ENCODE measurements around the gene FAM50B.

The FAM50B gene

GRCh38 chr6:3819161-3820110 is 29.7 kb upstream of the FAM50B start:
- H3K4me3 ChIP-seq (replicated peaks; ENCODE audit: low read depth, low read length) = no peak overlapping the region
- no peak for TF ChIP-seq CTCF (IDR thresholded peaks at IDR 0.05; ENCODE audit: low read depth, low read length, missing control alignments)
- DNase-seq (ENCODE audit: extremely low read depth, low read depth) = no peak

GRCh38 chr6:3820563-3820962 is 28.6 kb upstream of the FAM50B start:
- no peak for DNase-seq (ENCODE audit: extremely low read depth, low read depth)
- TF ChIP-seq CTCF (IDR thresholded peaks at IDR 0.05; ENCODE audit: low read depth, low read length, missing control alignments) = no peak
- no peak overlapping the region for H3K4me3 ChIP-seq (replicated peaks; ENCODE audit: low read depth, low read length)

GRCh38 chr6:3822747-3823445 is 26.3 kb upstream of the FAM50B start:
- no peak overlapping the region for H3K4me3 ChIP-seq (replicated peaks; ENCODE audit: low read depth, low read length)
- no peak for DNase-seq (ENCODE audit: extremely low read depth, low read depth)
- no peak for TF ChIP-seq CTCF (IDR thresholded peaks at IDR 0.05; ENCODE audit: low read depth, low read length, missing control alignments)

GRCh38 chr6:3823671-3824070 is 25.5 kb upstream of the FAM50B start:
- H3K4me3 ChIP-seq (replicated peaks; ENCODE audit: low read depth, low read length) = no peak overlapping the region
- DNase-seq (ENCODE audit: extremely low read depth, low read depth) = no peak
- no peak for TF ChIP-seq CTCF (IDR thresholded peaks at IDR 0.05; ENCODE audit: low read depth, low read length, missing control alignments)

- DNase-seq (ENCODE audit: extremely low read depth, low read depth) = no peak
- no peak overlapping the region for H3K4me3 ChIP-seq (replicated peaks; ENCODE audit: low read depth, low read length)
- TF ChIP-seq CTCF (IDR thresholded peaks at IDR 0.05; ENCODE audit: low read depth, low read length, missing control alignments) = peak; percentile 49
Measured at GRCh38 chr6:3825331-3825831, 23.8 kb upstream of the FAM50B start.

- DNase-seq (ENCODE audit: extremely low read depth, low read depth) = peak; percentile 87
- no peak overlapping the region for H3K4me3 ChIP-seq (replicated peaks; ENCODE audit: low read depth, low read length)
Measured at GRCh38 chr6:3825851-3826581, 23.2 kb upstream of the FAM50B start.

More at GRCh38 chr6:3825851-3826581, 23.2 kb upstream of the FAM50B start:
- no peak for TF ChIP-seq CTCF (IDR thresholded peaks at IDR 0.05; ENCODE audit: low read depth, low read length, missing control alignments)
